Natural killer cell (primary cell): ENCODE results near the gene PCED1B. TPM values are rescaled to one million over a fixed set of nuclear protein-coding genes. Genes with fewer than 3 reads are reported as not detected.
A peak's percentile ranks its signal among the peaks of the same experiment; 100 is the strongest.

ENCODE experiments used
- ATAC-seq, 3 donors: fragments of 150-1000 bp in 2 of 3; fragments of 200-7000 bp in 1 of 3; cut with Tn5 transposase; 1 replicate in 1 of 3; 2 replicates in 2 of 3; pipeline ENCODE4 v1.10.0; 2021; ENCODE audit warnings: mild to moderate bottlenecking in 2 of 3, moderate library complexity in 2 of 3
- DNase-seq, 2 donors: peaks; one replicate each; pipeline versions ENCODE4 v3.0.0 to v3.0.0-alpha.2; 2013 to 2021; ENCODE audit warnings: mixed read lengths in 1 of 2
- H3K27ac ChIP-seq: one replicate; pipeline ENCODE4 v1.5.1; 2013; ENCODE audit warnings: mild to moderate bottlenecking, low read length
- H3K27me3 ChIP-seq: one replicate; pipeline ENCODE4 v1.6.1; 2013; ENCODE audit warnings: low read length; ENCODE audit not compliant: control insufficient read depth, insufficient read depth
- H3K36me3 ChIP-seq: one replicate; pipeline ENCODE4 v1.6.1; 2013; ENCODE audit warnings: low read length; ENCODE audit not compliant: control insufficient read depth, insufficient read depth
- H3K4me1 ChIP-seq: one replicate; pipeline ENCODE4 v1.6.1; 2013; ENCODE audit warnings: low read length; ENCODE audit not compliant: control insufficient read depth, insufficient read depth
- H3K4me3 ChIP-seq: one replicate; pipeline ENCODE4 v1.5.1; 2013; ENCODE audit warnings: low read length
- H3K9me3 ChIP-seq: one replicate; pipeline ENCODE4 v1.6.1; 2013; ENCODE audit warnings: low read length; ENCODE audit not compliant: control insufficient read depth, insufficient read depth
- H3K27ac Mint-ChIP-seq, 2 donors: one replicate each; pipeline ENCODE4 v1.8.0; 2022; ENCODE audit warnings: mild to moderate bottlenecking in 2 of 2, mixed read lengths in 2 of 2, moderate library complexity in 1 of 2
- H3K27me3 Mint-ChIP-seq, 2 donors: one replicate each; pipeline ENCODE4 v1.8.0; 2022; ENCODE audit warnings: low read depth in 2 of 2, mixed read lengths in 2 of 2
- H3K36me3 Mint-ChIP-seq: one replicate; pipeline ENCODE4 v1.8.0; 2022; ENCODE audit warnings: mixed read lengths
- H3K4me1 Mint-ChIP-seq, 2 donors: one replicate each; pipeline ENCODE4 v1.8.0; 2022; ENCODE audit warnings: mixed read lengths in 2 of 2
- H3K4me3 Mint-ChIP-seq: one replicate; pipeline ENCODE4 v1.8.0; 2022; ENCODE audit warnings: mild to moderate bottlenecking, moderate library complexity, mixed read lengths
- H3K9me3 Mint-ChIP-seq, 2 donors: one replicate each; pipeline ENCODE4 v1.8.0; 2022; ENCODE audit warnings: mixed read lengths in 2 of 2
- CTCF ChIP-seq: fragments of 200-600 bp; IDR thresholded peaks from one replicate; pipeline ENCODE4 v1.8.0; 2022; ENCODE audit warnings: antibody characterized with exemption
- WGBS: methylation state at CpG from one replicate; pipeline ENCODE4 v1.1.7; 2013; ENCODE audit warnings: missing lambda C conversion rate; ENCODE audit not compliant: insufficient coverage; 5-methylcytosine and 5-hydroxymethylcytosine counted together
- intact Hi-C: fragments of 100-400 bp; cut with micrococcal nuclease; formaldehyde crosslinking; loops from one replicate; pipeline ENCODE4 v1.14.2; 2022
- total RNA-seq, 4 donors: library from RNA; stranded (reverse); fragments of 120-200 nt in 1 of 4; gene quantifications; one replicate each; pipeline versions ENCODE4 v1.2.3 to v1.2.4, GENCODE V29; 2013 to 2022

The PCED1B gene
- total RNA-seq, 3 donors from 2014 or later (not counting 1 experiment from before 2014, with no cell fraction given), result 30.2 to 35.9 (median 33.3) TPM

GRCh38 chr12:47249719-47250357 is 170.4 kb downstream of the PCED1B start:
- Histone ChIP-seq H3K27ac (no peak overlapping the region), H3K4me1 (peaks cover 3% of the 10 kb centered on the region), H3K27me3 (no peaks in the 10 kb centered on the region), H3K4me3 (no peak overlapping the region), H3K36me3 (peaks cover 11% of the 10 kb centered on the region), H3K9me3 (no peaks in the 10 kb centered on the region)
- no peak overlapping the region for H3K27ac Mint-ChIP-seq
- no peak for ATAC-seq
- H3K9me3 Mint-ChIP-seq, result peaks cover 0 to 3% of the 10 kb centered on the region in 2 donors
- no peak for DNase-seq
- H3K36me3 Mint-ChIP-seq, result peaks cover 35% of the 10 kb centered on the region
- peaks cover 0 to 28% of the 10 kb centered on the region in 2 donors for H3K4me1 Mint-ChIP-seq
- no peak overlapping the region for H3K4me3 Mint-ChIP-seq
- H3K27me3 Mint-ChIP-seq, result no peaks in the 10 kb centered on the region
- intact Hi-C loops, result no loop called here
- TF ChIP-seq CTCF, result no peak
- WGBS, result 95% methylated on average over 7 of the region's 7 CpGs

GRCh38 chr12:47251919-47252318 is 172.5 kb downstream of the PCED1B start:
- Histone ChIP-seq H3K27ac (no peak overlapping the region), H3K9me3 (no peaks in the 10 kb centered on the region), H3K36me3 (peaks cover 11% of the 10 kb centered on the region), H3K4me3 (no peak overlapping the region), H3K27me3 (no peaks in the 10 kb centered on the region), H3K4me1 (peaks cover 3% of the 10 kb centered on the region)
- ATAC-seq, result no peak
- 100% methylated on average over 1 of the region's 3 CpGs for WGBS
- Mint-ChIP-seq H3K4me3 (no peak overlapping the region), H3K27me3 (no peaks in the 10 kb centered on the region), H3K27ac (no peak overlapping the region), H3K9me3 (peaks cover 0 to 3% of the 10 kb centered on the region in 2 donors), H3K4me1 (peaks cover 0 to 28% of the 10 kb centered on the region in 2 donors), H3K36me3 (peaks cover 35% of the 10 kb centered on the region)
- no peak for DNase-seq
- intact Hi-C loops, result no loop called here
- TF ChIP-seq CTCF, result no peak

- Mint-ChIP-seq H3K9me3 (no peaks in the 10 kb centered on the region), H3K27ac (peak overlapping the region; percentile 12 to 72), H3K36me3 (no peaks in the 10 kb centered on the region), H3K27me3 (no peaks in the 10 kb centered on the region), H3K4me3 (peak overlapping the region; percentile 37), H3K4me1 (peaks cover 37 to 43% of the 10 kb centered on the region in 2 donors)
- H3K4me3 ChIP-seq, result no peak overlapping the region
- H3K9me3 ChIP-seq, result no peaks in the 10 kb centered on the region
- no peaks in the 10 kb centered on the region for H3K36me3 ChIP-seq
- peaks cover 14% of the 10 kb centered on the region for H3K4me1 ChIP-seq
- 25% methylated on average over 4 of the region's 4 CpGs for WGBS
- ATAC-seq (peak in 1 of 3 donors; percentile 59), DNase-seq (no peak)
- H3K27me3 ChIP-seq, result no peaks in the 10 kb centered on the region
- H3K27ac ChIP-seq, result no peak overlapping the region
- TF ChIP-seq CTCF, result no peak
- intact Hi-C loops, result no loop called here
These were observed 185.5 kb downstream of the PCED1B start for GRCh38 chr12:47264951-47265350.

GRCh38 chr12:47265391-47265790 is 186.0 kb downstream of the PCED1B start:
- ATAC-seq (no peak), DNase-seq (no peak)
- H3K36me3 ChIP-seq, result no peaks in the 10 kb centered on the region
- H3K36me3 Mint-ChIP-seq, result no peaks in the 10 kb centered on the region
- H3K4me3 ChIP-seq, result no peak overlapping the region
- H3K27ac ChIP-seq, result no peak overlapping the region
- TF ChIP-seq CTCF, result no peak
- 95% methylated on average over 4 of the region's 4 CpGs for WGBS
- H3K4me1 Mint-ChIP-seq, result peaks cover 35 to 42% of the 10 kb centered on the region in 2 donors
- H3K27me3 ChIP-seq, result no peaks in the 10 kb centered on the region
- peak overlapping the region; percentile 37 for H3K4me3 Mint-ChIP-seq
- peak overlapping the region; percentile 12 to 72 for H3K27ac Mint-ChIP-seq
- no peaks in the 10 kb centered on the region for H3K9me3 Mint-ChIP-seq
- intact Hi-C loops, result no loop called here
- peaks cover 14% of the 10 kb centered on the region for H3K4me1 ChIP-seq
- H3K9me3 ChIP-seq, result no peaks in the 10 kb centered on the region
- H3K27me3 Mint-ChIP-seq, result no peaks in the 10 kb centered on the region
